Uterine smooth muscle cell (primary cell): ENCODE results near the gene ADAP1. TPM values are rescaled to one million over a fixed set of nuclear protein-coding genes. Genes with fewer than 3 reads are reported as not detected.

Experiments
- total RNA-seq: library from RNA; depleted of rRNA; stranded (reverse); fragments of >200 nt; gene quantifications from 2 replicates; pipeline ENCODE4 v1.2.3, GENCODE V29; 2014

The ADAP1 gene
- 0.33 and 1.2 TPM in 2 replicates for total RNA-seq

GRCh38 chr7:954330-955238 is at the start of gene ADAP1:
ADAP1 (minus strand) TSS chr7:954680; CDS start chr7:954477, 203 bp downstream.

GRCh38 chr7:983004-983615 is 28.6 kb upstream of the ADAP1 start, which contains the start of gene CYP2W1:
CYP2W1 (plus strand) TSS chr7:983181; CDS start chr7:983212, 31 bp downstream.

GRCh38 chr7:974820-975681 is 20.6 kb upstream of the ADAP1 start, which contains the start of gene COX19:
COX19 (minus strand) TSS chr7:975549; CDS start chr7:975509, 40 bp downstream.

GRCh38 chr7:876077-876971 is 78.2 kb downstream of the ADAP1 start, which contains the start of gene GET4:
GET4 (plus strand) TSS chr7:876554; CDS start chr7:876646, 92 bp downstream.

Other genes starting within 250 kb of the ADAP1 start
- 18.0 and 22.0 TPM in 2 replicates for gene DNAAF5, start 228.0 kb downstream of the ADAP1 start, total RNA-seq
- gene PRKAR1B, start 227.4 kb downstream of the ADAP1 start, total RNA-seq: 14.3 and 21.6 TPM in 2 replicates
- gene SUN1, start 122.2 kb downstream of the ADAP1 start, total RNA-seq: 232 and 251 TPM in 2 replicates
- gene GET4, start 78.1 kb downstream of the ADAP1 start, total RNA-seq: 34.0 and 40.2 TPM in 2 replicates
- 10.2 and 15.6 TPM in 2 replicates for gene COX19, start 20.9 kb upstream of the ADAP1 start, total RNA-seq
- gene CYP2W1, start 28.5 kb upstream of the ADAP1 start, total RNA-seq: not detected in 2 replicates
- 2.1 and 2.7 TPM in 2 replicates for gene GPR146, start 89.9 kb upstream of the ADAP1 start, total RNA-seq
- gene GPER1, start 133.4 kb upstream of the ADAP1 start, total RNA-seq: 3.0 and 4.5 TPM in 2 replicates
- 8.1 and 20.5 TPM in 2 replicates for gene ZFAND2A, start 205.5 kb upstream of the ADAP1 start, total RNA-seq